Osteoblast (primary cell): ENCODE results near the gene LIX1. TPM values are rescaled to one million over a fixed set of nuclear protein-coding genes. Genes with fewer than 3 reads are reported as not detected.

Experiments
- DNase-seq: peaks from one replicate; pipeline ENCODE4 v3.0.0; 2011; ENCODE audit warnings: low spot score, mixed read lengths; ENCODE audit not compliant: insufficient read length; ENCODE audit errors: missing footprints
- H2AFZ ChIP-seq: 2 replicates; pipeline ENCODE4 v1.6.0; 2011; ENCODE audit warnings: mild to moderate bottlenecking, low read length
- H3K27ac ChIP-seq: 2 replicates; pipeline ENCODE4 v1.5.1; 2011; ENCODE audit warnings: mild to moderate bottlenecking, low read depth, low read length, moderate library complexity
- H3K27me3 ChIP-seq: 2 replicates; pipeline ENCODE4 v1.6.0; 2012; ENCODE audit warnings: mild to moderate bottlenecking, control low read depth, inconsistent platforms, low read length, moderate library complexity; ENCODE audit not compliant: insufficient read depth
- H3K36me3 ChIP-seq: 2 replicates; pipeline ENCODE4 v1.5.1; 2011; ENCODE audit warnings: mild to moderate bottlenecking, low read length, control low read depth, moderate library complexity; ENCODE audit not compliant: insufficient read depth
- H3K4me1 ChIP-seq: 2 replicates; pipeline ENCODE4 v1.5.1; 2011; ENCODE audit warnings: mild to moderate bottlenecking, low read length, control low read depth, moderate library complexity; ENCODE audit not compliant: insufficient read depth
- H3K4me2 ChIP-seq: 2 replicates; pipeline ENCODE4 v1.6.0; 2011; ENCODE audit warnings: mild to moderate bottlenecking, low read length; ENCODE audit not compliant: insufficient read depth
- H3K4me3 ChIP-seq: fragments of 200-600 bp; sonication (generic); 3 replicates; pipeline ENCODE4 v1.5.1; 2012; ENCODE audit warnings: mild to moderate bottlenecking, low read length, inconsistent platforms; ENCODE audit not compliant: insufficient read depth
- H3K79me2 ChIP-seq: 2 replicates; pipeline ENCODE4 v1.6.0; 2012; ENCODE audit warnings: mild to moderate bottlenecking, low read length, control low read depth, inconsistent platforms; ENCODE audit not compliant: insufficient read depth
- H3K9me3 ChIP-seq: 2 replicates; pipeline ENCODE4 v1.5.1; 2011; ENCODE audit warnings: low read depth, low read length, control low read depth
- H4K20me1 ChIP-seq: 2 replicates; pipeline ENCODE4 v1.6.0; 2012; ENCODE audit warnings: mild to moderate bottlenecking, low read length, control low read depth; ENCODE audit not compliant: insufficient read depth
- total RNA-seq: library from RNA; depleted of rRNA; stranded (reverse); fragments of >200 nt; gene quantifications from 2 replicates; pipeline ENCODE4 v1.2.3, GENCODE V29; 2012
- TF ChIP-seq, protein P1 (sequence below): IDR thresholded peaks from 2 replicates; pipeline ENCODE4 v1.5.1; 2011; ENCODE audit warnings: mild to moderate bottlenecking, low read depth, low read length, moderate library complexity; ENCODE audit errors: extremely low read depth

The LIX1 gene
- total RNA-seq, 1 donor, result not detected

DNA sequence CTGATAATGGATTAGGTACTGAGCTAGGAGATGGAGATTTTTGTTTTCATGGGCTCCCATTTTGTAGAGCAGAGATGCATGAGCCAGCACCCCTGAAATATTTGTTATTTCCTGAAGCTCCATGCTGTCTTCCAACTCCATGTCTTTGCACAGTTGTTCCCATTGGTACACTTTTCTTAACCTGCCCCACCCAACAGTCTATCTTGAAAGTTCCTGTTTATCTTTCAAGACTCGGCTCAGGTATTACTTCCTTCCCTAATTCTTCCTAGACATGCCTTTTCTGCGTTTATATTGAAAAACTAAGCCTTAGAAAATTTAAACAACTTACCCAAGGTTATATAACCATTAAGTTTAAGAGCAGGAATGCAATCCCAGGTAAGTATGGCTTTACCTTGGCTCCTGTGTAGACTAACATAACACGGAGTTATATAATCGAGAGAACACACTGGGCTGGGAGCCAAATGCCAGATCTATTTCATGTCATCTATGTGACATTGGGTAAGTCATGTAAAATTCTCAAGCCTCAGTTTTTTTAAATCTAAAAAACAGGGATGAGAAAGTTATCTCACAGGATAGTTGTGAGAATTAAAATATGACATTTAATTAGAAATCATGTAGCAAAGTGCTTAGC is 67.4 kb downstream of the LIX1 start:
- Histone ChIP-seq H3K27me3 (no peaks in the 10 kb centered on the region), H3K9me3 (no peaks in the 10 kb centered on the region), H3K4me2 (no peak overlapping the region), H3K27ac (no peak overlapping the region), H3K4me3 (no peak overlapping the region), H3K4me1 (peaks cover 2% of the 10 kb centered on the region), H3K79me2 (no peaks in the 10 kb centered on the region), H4K20me1 (no peaks in the 10 kb centered on the region), H3K36me3 (no peaks in the 10 kb centered on the region), H2AFZ (no peak overlapping the region)
- TF ChIP-seq, protein P1, sequence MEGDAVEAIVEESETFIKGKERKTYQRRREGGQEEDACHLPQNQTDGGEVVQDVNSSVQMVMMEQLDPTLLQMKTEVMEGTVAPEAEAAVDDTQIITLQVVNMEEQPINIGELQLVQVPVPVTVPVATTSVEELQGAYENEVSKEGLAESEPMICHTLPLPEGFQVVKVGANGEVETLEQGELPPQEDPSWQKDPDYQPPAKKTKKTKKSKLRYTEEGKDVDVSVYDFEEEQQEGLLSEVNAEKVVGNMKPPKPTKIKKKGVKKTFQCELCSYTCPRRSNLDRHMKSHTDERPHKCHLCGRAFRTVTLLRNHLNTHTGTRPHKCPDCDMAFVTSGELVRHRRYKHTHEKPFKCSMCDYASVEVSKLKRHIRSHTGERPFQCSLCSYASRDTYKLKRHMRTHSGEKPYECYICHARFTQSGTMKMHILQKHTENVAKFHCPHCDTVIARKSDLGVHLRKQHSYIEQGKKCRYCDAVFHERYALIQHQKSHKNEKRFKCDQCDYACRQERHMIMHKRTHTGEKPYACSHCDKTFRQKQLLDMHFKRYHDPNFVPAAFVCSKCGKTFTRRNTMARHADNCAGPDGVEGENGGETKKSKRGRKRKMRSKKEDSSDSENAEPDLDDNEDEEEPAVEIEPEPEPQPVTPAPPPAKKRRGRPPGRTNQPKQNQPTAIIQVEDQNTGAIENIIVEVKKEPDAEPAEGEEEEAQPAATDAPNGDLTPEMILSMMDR, result no peak
- no peak for DNase-seq

DNA sequence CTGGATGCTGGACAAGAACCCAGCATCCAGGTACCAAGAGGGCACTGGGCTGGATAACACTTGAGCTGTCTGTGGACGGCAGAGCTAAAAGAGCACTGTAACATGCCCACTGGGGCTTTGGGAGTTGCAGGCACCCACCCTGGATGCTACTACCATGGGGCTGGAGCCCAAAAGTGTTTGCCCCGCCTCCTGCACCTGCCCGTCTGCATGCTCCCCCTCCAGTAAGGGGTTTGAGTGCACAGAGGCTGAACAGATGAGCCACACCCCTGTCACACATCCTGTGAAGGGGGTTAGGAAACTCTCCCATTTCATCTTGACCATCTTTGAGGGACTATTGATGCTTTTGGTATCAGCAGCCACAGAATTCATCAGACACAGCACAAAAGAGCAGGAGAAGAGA is 69.0 kb downstream of the LIX1 start:
- Histone ChIP-seq H3K4me3 (no peak overlapping the region), H3K27me3 (no peaks in the 10 kb centered on the region), H2AFZ (no peak overlapping the region), H3K4me1 (no peaks in the 10 kb centered on the region), H3K9me3 (no peaks in the 10 kb centered on the region), H3K79me2 (no peaks in the 10 kb centered on the region), H3K4me2 (no peak overlapping the region), H3K36me3 (no peaks in the 10 kb centered on the region), H3K27ac (no peak overlapping the region), H4K20me1 (no peaks in the 10 kb centered on the region)
- TF ChIP-seq, protein P1, result no peak
- no peak for DNase-seq

DNA sequence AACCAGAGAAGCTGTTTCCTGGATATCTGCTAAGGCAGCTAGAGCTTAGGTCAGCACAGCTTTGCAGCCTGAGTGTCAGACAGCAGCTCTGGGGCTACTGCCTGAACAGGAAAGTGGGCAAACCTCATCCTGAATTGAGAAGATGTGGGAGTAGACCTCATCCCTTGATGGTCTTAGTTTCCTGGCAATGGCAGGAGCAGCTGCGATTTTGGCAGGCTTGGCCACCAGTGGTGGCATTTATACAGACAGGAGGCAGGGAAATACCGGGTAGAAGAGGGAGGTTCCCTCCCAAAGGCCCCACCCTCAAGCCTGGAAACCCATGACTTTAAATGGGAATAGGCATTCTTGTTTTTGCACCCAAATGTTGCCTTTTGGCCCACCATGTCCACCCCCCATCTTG is 69.7 kb downstream of the LIX1 start:
- Histone ChIP-seq H3K79me2 (no peaks in the 10 kb centered on the region), H3K27me3 (no peaks in the 10 kb centered on the region), H4K20me1 (no peaks in the 10 kb centered on the region), H3K36me3 (no peaks in the 10 kb centered on the region), H3K27ac (no peak overlapping the region), H3K4me1 (no peaks in the 10 kb centered on the region), H2AFZ (peak overlapping the region; percentile 28), H3K4me3 (no peak overlapping the region), H3K4me2 (no peak overlapping the region), H3K9me3 (no peaks in the 10 kb centered on the region)
- DNase-seq, result peak; percentile 66
- TF ChIP-seq, protein P1, result no peak

DNA sequence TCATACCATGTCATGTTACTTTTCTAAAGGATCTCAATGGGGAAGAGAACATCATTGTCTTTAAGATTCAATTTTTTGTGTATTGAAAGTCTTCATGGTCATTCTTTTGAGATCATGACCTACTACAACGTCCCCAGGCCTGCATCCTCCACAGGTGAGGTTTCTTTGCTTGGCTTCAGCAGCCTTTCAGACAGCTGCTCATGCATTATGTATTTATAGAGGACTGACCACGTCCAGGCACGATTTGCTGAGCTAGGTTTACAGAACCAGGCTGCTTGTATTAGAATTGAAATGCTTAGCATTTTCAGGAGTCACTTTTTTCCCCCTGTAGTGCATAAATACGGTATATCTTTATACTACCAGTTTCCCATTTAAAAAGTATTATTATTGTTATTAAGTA is 70.4 kb downstream of the LIX1 start:
- no peaks in the 10 kb centered on the region for H3K79me2 ChIP-seq
- no peaks in the 10 kb centered on the region for H3K36me3 ChIP-seq
- H2AFZ ChIP-seq, result no peak overlapping the region

More for the DNA sequence above, 70.4 kb downstream of the LIX1 start:
- H3K4me3 ChIP-seq, result no peak overlapping the region
- no peaks in the 10 kb centered on the region for H4K20me1 ChIP-seq
- H3K9me3 ChIP-seq, result no peaks in the 10 kb centered on the region
- TF ChIP-seq, protein P1, result no peak
- DNase-seq, result no peak
- no peaks in the 10 kb centered on the region for H3K4me1 ChIP-seq
- H3K4me2 ChIP-seq, result no peak overlapping the region
- no peak overlapping the region for H3K27ac ChIP-seq
- no peaks in the 10 kb centered on the region for H3K27me3 ChIP-seq
